ENCODE results near the gene OR10AD1.

Gene OR10AD1

DNA sequence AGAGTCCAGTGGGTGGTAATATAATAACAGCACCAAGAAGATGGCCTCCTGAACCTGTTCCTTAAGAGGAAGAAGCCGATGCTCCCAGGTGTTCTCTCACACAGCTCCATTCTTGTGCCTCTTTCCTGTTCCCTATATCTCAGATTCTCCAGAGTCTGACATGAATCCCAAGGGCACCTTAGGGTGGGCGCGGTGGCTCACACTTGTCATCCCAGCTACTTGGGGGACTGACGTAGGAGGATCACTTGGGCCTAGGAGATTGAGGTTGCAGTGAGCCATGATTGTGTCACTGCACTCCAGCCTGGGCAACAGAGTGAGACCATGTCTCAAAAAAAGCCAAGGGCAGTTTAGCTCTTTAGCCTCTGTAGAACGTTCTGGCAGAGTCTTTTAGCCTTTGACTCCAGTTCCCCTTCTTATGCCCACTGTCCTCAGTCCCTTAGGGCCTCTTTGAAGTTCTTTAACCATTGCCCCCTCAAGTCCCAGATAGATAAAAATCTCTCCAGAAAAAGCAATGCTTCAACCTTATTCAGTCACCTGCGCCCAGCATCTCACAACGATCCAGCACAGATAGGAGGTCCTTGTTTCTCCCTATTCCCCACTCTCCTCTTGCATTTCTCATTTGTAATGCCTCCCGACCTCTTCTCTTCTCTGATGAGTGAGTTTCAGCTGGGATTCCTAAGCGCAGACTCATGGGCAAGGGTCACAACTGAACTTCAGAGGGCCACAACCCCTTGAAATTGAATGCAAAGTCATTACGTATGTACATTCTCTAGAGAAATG is 15.0 kb downstream of the OR10AD1 start:
- H3K4me1 ChIP-seq: no peaks in the 10 kb centered on the region
- no peak for DNase-seq
- no peaks in the 10 kb centered on the region for H3K36me3 ChIP-seq
- TF ChIP-seq, protein P1, sequence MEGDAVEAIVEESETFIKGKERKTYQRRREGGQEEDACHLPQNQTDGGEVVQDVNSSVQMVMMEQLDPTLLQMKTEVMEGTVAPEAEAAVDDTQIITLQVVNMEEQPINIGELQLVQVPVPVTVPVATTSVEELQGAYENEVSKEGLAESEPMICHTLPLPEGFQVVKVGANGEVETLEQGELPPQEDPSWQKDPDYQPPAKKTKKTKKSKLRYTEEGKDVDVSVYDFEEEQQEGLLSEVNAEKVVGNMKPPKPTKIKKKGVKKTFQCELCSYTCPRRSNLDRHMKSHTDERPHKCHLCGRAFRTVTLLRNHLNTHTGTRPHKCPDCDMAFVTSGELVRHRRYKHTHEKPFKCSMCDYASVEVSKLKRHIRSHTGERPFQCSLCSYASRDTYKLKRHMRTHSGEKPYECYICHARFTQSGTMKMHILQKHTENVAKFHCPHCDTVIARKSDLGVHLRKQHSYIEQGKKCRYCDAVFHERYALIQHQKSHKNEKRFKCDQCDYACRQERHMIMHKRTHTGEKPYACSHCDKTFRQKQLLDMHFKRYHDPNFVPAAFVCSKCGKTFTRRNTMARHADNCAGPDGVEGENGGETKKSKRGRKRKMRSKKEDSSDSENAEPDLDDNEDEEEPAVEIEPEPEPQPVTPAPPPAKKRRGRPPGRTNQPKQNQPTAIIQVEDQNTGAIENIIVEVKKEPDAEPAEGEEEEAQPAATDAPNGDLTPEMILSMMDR (IDR thresholded peaks at IDR 0.05; ENCODE audit: low read depth, low read length): no peak
- peaks cover 26% of the 10 kb centered on the region for H3K27me3 ChIP-seq
- H3K4me3 ChIP-seq (ENCODE audit: low read depth, low read length): no peak overlapping the region
- no peaks in the 10 kb centered on the region for H3K9me3 ChIP-seq

DNA sequence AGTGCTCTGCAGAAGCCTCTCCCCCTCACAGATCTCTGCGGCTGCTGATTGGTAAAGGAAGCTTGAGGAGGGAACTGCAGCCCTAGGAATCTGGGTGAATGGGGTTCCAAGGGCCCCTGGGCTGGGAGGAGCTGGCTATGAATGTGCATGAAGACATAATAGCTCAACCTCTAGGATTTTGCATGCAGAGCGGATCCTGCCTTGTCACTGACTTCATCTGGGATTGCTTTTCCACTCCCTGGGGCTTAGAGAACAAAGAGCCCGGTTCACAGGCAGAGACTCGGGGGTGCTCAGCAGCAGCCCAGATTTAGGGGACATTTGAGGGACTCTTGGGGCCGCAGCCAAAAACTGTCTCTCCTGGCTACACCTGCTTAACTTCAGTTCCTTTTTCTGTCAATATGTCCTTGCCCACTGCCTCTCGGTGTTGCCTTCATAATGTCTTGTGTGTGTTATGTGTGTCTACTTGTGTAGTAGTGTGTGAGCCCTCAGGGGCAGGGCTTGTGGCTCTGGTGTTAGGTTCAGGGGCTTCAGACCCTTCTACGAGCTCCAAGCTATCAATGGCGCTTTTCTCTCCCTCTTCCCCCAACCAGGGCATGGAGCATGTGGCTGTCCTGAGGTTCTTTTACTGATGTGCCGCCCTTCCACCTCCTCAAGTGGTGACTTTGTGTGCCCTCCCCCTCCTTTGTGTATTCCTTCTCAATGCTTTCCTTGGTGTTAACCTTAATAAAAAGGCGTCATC is 17.7 kb downstream of the OR10AD1 start:
- Histone ChIP-seq H3K4me3 (ENCODE audit: low read depth, low read length) (peak overlapping the region; percentile 66; the same call in 1 of the 2 replicates), H3K9me3 (no peaks in the 10 kb centered on the region), H3K27me3 (peaks cover 26% of the 10 kb centered on the region), H3K4me1 (no peaks in the 10 kb centered on the region), H3K36me3 (no peaks in the 10 kb centered on the region)
- no peak for DNase-seq
- TF ChIP-seq, protein P1 (IDR thresholded peaks at IDR 0.05; ENCODE audit: low read depth, low read length): no peak

DNA sequence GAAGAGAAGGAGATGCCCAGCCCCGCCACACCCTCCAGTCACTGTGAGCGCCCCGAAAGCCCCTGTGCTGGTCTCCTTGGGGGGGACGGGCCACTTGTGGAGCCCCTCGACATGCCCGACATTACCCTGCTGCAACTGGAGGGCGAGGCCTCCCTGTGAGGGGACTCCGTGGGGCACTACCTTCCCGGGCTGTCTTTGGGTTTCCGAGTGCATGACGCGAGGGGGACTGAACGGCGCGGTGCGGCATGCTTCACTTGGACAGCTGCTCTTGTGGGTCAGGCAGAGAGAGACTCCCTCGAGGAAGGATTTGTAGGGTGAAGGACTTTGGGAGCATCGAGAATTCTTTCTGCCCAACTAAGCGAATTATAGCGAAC is 18.6 kb downstream of the OR10AD1 start:
- peaks cover 26% of the 10 kb centered on the region for H3K27me3 ChIP-seq
- no peaks in the 10 kb centered on the region for H3K9me3 ChIP-seq
- no peak for DNase-seq
- no peaks in the 10 kb centered on the region for H3K36me3 ChIP-seq
- peak overlapping the region; percentile 66 for H3K4me3 ChIP-seq (ENCODE audit: low read depth, low read length)
- TF ChIP-seq, protein P1 (IDR thresholded peaks at IDR 0.05; ENCODE audit: low read depth, low read length): no peak
- H3K4me1 ChIP-seq: no peaks in the 10 kb centered on the region

DNA sequence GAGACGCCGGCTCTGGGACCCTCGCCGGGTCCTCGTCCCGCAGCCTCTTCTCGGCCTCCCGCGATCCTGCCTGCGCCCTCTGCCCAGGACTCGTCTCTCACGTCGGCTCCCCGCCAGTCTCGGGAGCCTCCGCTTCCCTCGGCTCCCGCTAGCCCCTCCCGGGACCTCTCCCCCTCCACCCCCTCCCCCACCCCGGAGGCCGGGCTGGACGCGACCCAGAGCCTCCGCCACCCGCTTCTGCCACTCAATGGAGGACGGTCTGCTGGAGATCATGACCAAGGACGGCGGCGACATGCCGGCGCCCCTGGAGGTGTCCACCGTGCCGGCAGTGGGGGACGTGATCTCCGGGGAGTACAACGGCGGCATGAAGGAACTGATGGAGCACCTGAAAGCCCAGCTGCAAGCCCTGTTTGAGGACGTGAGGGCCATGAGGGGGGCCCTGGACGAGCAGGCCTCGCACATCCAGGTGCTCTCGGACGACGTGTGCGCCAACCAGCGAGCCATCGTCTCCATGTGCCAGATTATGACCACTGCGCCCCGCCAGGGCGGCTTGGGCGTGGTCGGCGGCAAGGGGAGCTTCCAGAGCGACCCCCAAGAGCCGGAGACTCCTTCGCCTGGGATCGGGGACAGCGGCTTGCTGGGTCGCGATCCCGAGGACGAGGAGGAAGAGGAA is 19.1 kb downstream of the OR10AD1 start:
- H3K4me3 ChIP-seq (ENCODE audit: low read depth, low read length): peak overlapping the region; percentile 66
- TF ChIP-seq, protein P1 (IDR thresholded peaks at IDR 0.05; ENCODE audit: low read depth, low read length): no peak
- H3K9me3 ChIP-seq: no peaks in the 10 kb centered on the region
- H3K36me3 ChIP-seq: no peaks in the 10 kb centered on the region
- no peaks in the 10 kb centered on the region for H3K4me1 ChIP-seq
- DNase-seq: peak; percentile 34
- H3K27me3 ChIP-seq: peaks cover 26% of the 10 kb centered on the region

DNA sequence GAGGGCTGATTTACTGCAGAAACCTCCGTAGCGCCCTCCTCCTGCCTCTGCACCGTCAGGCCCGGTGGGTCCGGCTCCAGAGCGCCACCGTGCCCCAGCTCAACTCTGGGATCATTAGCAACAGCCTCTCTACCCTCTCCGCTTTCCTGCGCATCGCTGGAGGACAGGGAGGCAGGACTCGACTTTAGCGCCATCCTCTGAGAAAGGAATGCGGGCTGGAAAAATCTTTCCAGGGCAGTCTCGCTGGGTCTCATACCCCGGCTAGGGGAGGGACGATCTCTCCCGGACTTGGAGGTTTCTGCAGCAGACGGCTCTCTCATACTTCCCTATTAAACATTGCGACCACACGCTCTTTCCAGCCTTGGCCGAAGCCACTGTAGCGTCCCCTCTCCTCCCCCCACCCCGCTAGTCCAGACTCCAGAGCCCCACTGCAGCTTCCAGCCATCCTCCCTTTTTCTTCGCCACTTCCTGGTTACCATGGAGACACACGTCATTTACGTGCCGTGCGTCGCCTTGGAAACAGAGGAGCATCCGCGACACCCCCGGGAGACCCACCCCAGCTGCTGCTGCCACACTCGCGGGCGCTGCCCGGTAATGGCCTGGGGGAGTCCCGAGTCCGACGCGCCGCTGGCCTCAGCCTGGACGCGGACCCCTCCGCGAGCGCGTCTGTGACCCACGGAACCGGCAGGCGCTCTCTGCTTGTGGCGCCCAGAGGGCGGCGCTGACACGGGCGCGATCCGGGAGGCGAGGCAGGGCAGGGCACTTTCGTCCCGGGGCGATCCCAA is 19.8 kb downstream of the OR10AD1 start, which contains the start of gene CCDC184:
Gene CCDC184, plus strand, starts transcription at position 554 of the 785 bp plus-strand sequence. CDS start 479 bp downstream, outside the sequence.
- DNase-seq: peak; percentile 80
- TF ChIP-seq, protein P1 (IDR thresholded peaks at IDR 0.05; ENCODE audit: low read depth, low read length): peak; percentile 39
- peak within 1 kb of the TSS; percentile 66 for H3K4me3 ChIP-seq (ENCODE audit: low read depth, low read length)
- no peaks in the 10 kb centered on the region for H3K36me3 ChIP-seq
- no peaks in the 10 kb centered on the region for H3K4me1 ChIP-seq
- peaks cover 26% of the 10 kb centered on the region for H3K27me3 ChIP-seq
- H3K9me3 ChIP-seq: no peaks in the 10 kb centered on the region

Data from BE2C (cell line).